Neural cell (in vitro differentiated cells): Measurements from ENCODE around the gene KTI12. TPM values are rescaled to one million over a fixed set of nuclear protein-coding genes. Genes with fewer than 3 reads are reported as not detected.

Source experiments
- H2AFZ ChIP-seq: fragments of 200-600, 300-800 bp; sonication (generic), shearing (Covaris generic); 2 replicates; pipeline ENCODE4 v1.6.0; 2014; ENCODE audit warnings: low read depth, mild to moderate bottlenecking, antibody characterized with exemption, low read length, moderate library complexity
- H3F3A ChIP-seq: fragments of 200-600 bp; shearing (Covaris generic); 2 replicates; pipeline ENCODE4 v1.6.1; 2016; ENCODE audit warnings: mild to moderate bottlenecking, moderate library complexity, mixed read lengths, antibody characterized with exemption, low read length; ENCODE audit not compliant: insufficient read depth, poor library complexity, severe bottlenecking
- H3K27ac ChIP-seq: fragments of 200-600, 300-800 bp; sonication (generic), shearing (Covaris generic); 2 replicates; pipeline ENCODE4 v1.5.1; 2014; ENCODE audit warnings: mild to moderate bottlenecking, low read length, moderate library complexity
- H3K27me3 ChIP-seq: fragments of 300-800, 200-600 bp; sonication (generic), shearing (Covaris generic); 2 replicates; pipeline ENCODE4 v1.6.0; 2014; ENCODE audit warnings: mild to moderate bottlenecking, low read depth, low read length, moderate library complexity; ENCODE audit not compliant: insufficient read depth
- H3K36me3 ChIP-seq: fragments of 300-800, 200-600 bp; sonication (generic), shearing (Covaris generic); 2 replicates; pipeline ENCODE4 v1.5.1; 2014; ENCODE audit warnings: mild to moderate bottlenecking, antibody characterized with exemption, low read length, moderate library complexity; ENCODE audit not compliant: insufficient read depth
- H3K4me2 ChIP-seq: fragments of 300-800, 200-600 bp; sonication (generic), shearing (Covaris generic); 2 replicates; pipeline ENCODE4 v1.6.0; 2014; ENCODE audit warnings: mild to moderate bottlenecking, low read length
- H3K4me3 ChIP-seq: fragments of 300-800, 200-600 bp; sonication (generic), shearing (Covaris generic); 2 replicates; pipeline ENCODE4 v1.5.1; 2014; ENCODE audit warnings: mild to moderate bottlenecking, low read length, moderate library complexity
- H3K79me2 ChIP-seq: fragments of 200-600 bp; shearing (Covaris generic); replicated peaks from 2 replicates; pipeline ENCODE4 v1.6.0; 2014; ENCODE audit warnings: mild to moderate bottlenecking, low read length, moderate library complexity; ENCODE audit not compliant: insufficient read depth
- H3K9ac ChIP-seq: fragments of 300-800, 200-600 bp; sonication (generic), shearing (Covaris generic); 2 replicates; pipeline ENCODE4 v1.6.1; 2016; ENCODE audit warnings: mild to moderate bottlenecking, low read length, mixed read lengths
- H3K9me2 ChIP-seq: fragments of 200-600 bp; shearing (Covaris generic); 2 replicates; pipeline ENCODE4 v1.6.1; 2016; ENCODE audit warnings: mild to moderate bottlenecking, low read length, mixed read lengths; ENCODE audit not compliant: insufficient read depth
- H3K9me3 ChIP-seq: fragments of 200-600, 300-800 bp; sonication (generic), shearing (Covaris generic); 2 replicates; pipeline ENCODE4 v1.6.1; 2016; ENCODE audit warnings: mild to moderate bottlenecking, mixed run types, low read length, moderate library complexity, mixed read lengths
- H4K20me1 ChIP-seq: fragments of 200-600 bp; shearing (Covaris generic); 2 replicates; pipeline ENCODE4 v1.6.1; 2016; ENCODE audit warnings: mild to moderate bottlenecking, mixed run types; ENCODE audit not compliant: insufficient read depth
- CTCF ChIP-seq: fragments of 450-650 bp; IDR thresholded peaks from 2 replicates; pipeline ENCODE4 v1.5.1; 2014; ENCODE audit warnings: antibody characterized with exemption, mild to moderate bottlenecking, moderate library complexity; ENCODE audit not compliant: poor library complexity, severe bottlenecking
- EP300 ChIP-seq: fragments of 450-650 bp; conservative IDR thresholded peaks from 2 replicates; pipeline ENCODE4 v1.6.1; 2014; ENCODE audit warnings: antibody characterized with exemption, mild to moderate bottlenecking, moderate library complexity; ENCODE audit not compliant: poor library complexity, severe bottlenecking
- EZH2 ChIP-seq: fragments of 200-600, 300-800 bp; shearing (Covaris generic), sonication (generic); IDR thresholded peaks from 2 replicates; pipeline ENCODE4 v1.6.1; 2014; ENCODE audit warnings: antibody characterized with exemption, low read length, borderline replicate concordance, mild to moderate bottlenecking; ENCODE audit not compliant: insufficient read depth, poor library complexity, severe bottlenecking
- MXI1 ChIP-seq: fragments of 450-650 bp; conservative IDR thresholded peaks from 2 replicates; pipeline ENCODE4 v1.6.1; 2014; ENCODE audit warnings: antibody characterized with exemption, mild to moderate bottlenecking; ENCODE audit not compliant: poor library complexity, severe bottlenecking
- POLR2AphosphoS5 ChIP-seq: IDR thresholded peaks from 2 replicates; pipeline ENCODE4 v1.6.1; 2012
- RAD21 ChIP-seq: fragments of 450-650 bp; conservative IDR thresholded peaks from 2 replicates; pipeline ENCODE4 v1.6.1; 2014; ENCODE audit warnings: antibody characterized with exemption, mild to moderate bottlenecking, moderate library complexity
- REST ChIP-seq: IDR thresholded peaks from 2 replicates; pipeline ENCODE4 v1.6.1; 2012; ENCODE audit warnings: borderline replicate concordance
- SMC3 ChIP-seq: fragments of 450-650 bp; conservative IDR thresholded peaks from 2 replicates; pipeline ENCODE4 v1.6.1; 2014; ENCODE audit warnings: antibody characterized with exemption, mild to moderate bottlenecking, moderate library complexity; ENCODE audit not compliant: poor library complexity
- TAF1 ChIP-seq: IDR thresholded peaks from 2 replicates; pipeline ENCODE4 v1.6.1; 2012; ENCODE audit warnings: low read depth
- polyA plus RNA-seq: library from polyadenylated mRNA; depleted of rRNA; stranded (reverse); fragments of >200 nt; gene quantifications from 2 replicates; pipeline ENCODE4 v1.2.3, GENCODE V29; 2014

Gene KTI12
- polyA plus RNA-seq, 1 donor from 2014 or later = 14.0 TPM

DNA sequence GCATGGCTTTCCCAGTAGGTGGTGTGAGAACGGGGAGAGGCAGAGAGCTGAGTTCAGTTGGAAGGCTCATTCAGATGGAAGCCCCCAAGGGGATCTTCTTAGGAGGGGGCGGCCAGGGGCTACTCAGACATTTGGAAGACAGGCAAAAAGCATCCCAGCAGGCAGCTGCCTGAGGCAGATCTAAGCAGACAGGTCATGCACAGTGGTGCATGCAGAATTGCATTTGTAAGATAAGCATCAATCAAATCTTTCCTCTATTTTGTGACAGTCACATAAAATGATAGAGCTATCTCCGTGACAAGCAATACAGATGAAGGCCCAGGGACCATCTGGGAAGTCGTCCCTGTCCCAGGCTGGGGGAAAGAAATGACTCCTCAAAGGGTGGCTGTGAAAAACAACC, 46.9 kb downstream of the KTI12 start:
- no peaks in the 10 kb centered on the region for H4K20me1 ChIP-seq
- no peaks in the 10 kb centered on the region for H3F3A ChIP-seq
- H3K9me2 ChIP-seq = no peaks in the 10 kb centered on the region
- H2AFZ ChIP-seq = no peak overlapping the region
- H3K36me3 ChIP-seq = no peaks in the 10 kb centered on the region
- H3K27me3 ChIP-seq = peaks cover 4% of the 10 kb centered on the region
- no peak overlapping the region for H3K4me2 ChIP-seq
- TF ChIP-seq EZH2 (no peak), MXI1 (no peak), SMC3 (no peak), TAF1 (no peak), RAD21 (no peak), POLR2AphosphoS5 (peak; percentile 10), CTCF (no peak), EP300 (peak; percentile 52), REST (no peak)
- H3K9me3 ChIP-seq = no peaks in the 10 kb centered on the region
- H3K9ac ChIP-seq = no peak overlapping the region
- H3K79me2 ChIP-seq = no peaks in the 10 kb centered on the region
- peak overlapping the region; percentile 52 for H3K27ac ChIP-seq
- peak overlapping the region; percentile 45 for H3K4me3 ChIP-seq

GRCh38 chr1:51982161-51982560, 51.4 kb downstream of the KTI12 start:
- no peaks in the 10 kb centered on the region for H3K9me2 ChIP-seq
- no peak overlapping the region for H3K27ac ChIP-seq
- no peaks in the 10 kb centered on the region for H3K9me3 ChIP-seq
- H3K36me3 ChIP-seq = no peaks in the 10 kb centered on the region
- no peak overlapping the region for H3K4me2 ChIP-seq
- TF ChIP-seq EZH2 (no peak), POLR2AphosphoS5 (no peak), REST (no peak), RAD21 (no peak), MXI1 (no peak), EP300 (no peak), SMC3 (no peak), CTCF (no peak), TAF1 (no peak)
- H3F3A ChIP-seq = no peaks in the 10 kb centered on the region
- H2AFZ ChIP-seq = no peak overlapping the region
- no peaks in the 10 kb centered on the region for H3K79me2 ChIP-seq
- H3K27me3 ChIP-seq = no peaks in the 10 kb centered on the region
- no peak overlapping the region for H3K9ac ChIP-seq
- no peak overlapping the region for H3K4me3 ChIP-seq
- H4K20me1 ChIP-seq = no peaks in the 10 kb centered on the region
